Measurements from ENCODE around the gene EPB41.

The EPB41 gene

GRCh38 chr1:28927648-28928313 is 13.4 kb downstream of the EPB41 start:
- Histone ChIP-seq H3K4me3 (ENCODE audit: low read depth, low read length) (no peak overlapping the region), H3K9me3 (ENCODE audit: control insufficient read depth, insufficient read depth, low read depth, low read length) (no peaks in the 10 kb centered on the region), H3K36me3 (ENCODE audit: control insufficient read depth in 2 of 2, insufficient read depth in 1 of 2, low read length in 2 of 2) (no peaks in the 10 kb centered on the region), H3K27ac (ENCODE audit: extremely low read depth, low read depth, low read length) (peak overlapping the region; percentile 65), H3K4me1 (ENCODE audit: control insufficient read depth, insufficient read depth, low read length) (peaks cover 19% of the 10 kb centered on the region)
- CTCF ChIA-PET, result interaction anchor here (0.7 to 1.6 kb wide), 5 partner anchors 14 to 405 kb away, joined by 3 to 6 read pairs (median 3); no protein-coding TSS in a partner anchor
- POLR2A ChIA-PET, result interaction anchor here (1.2 kb wide), 1 partner anchor 14 kb away, joined by 3 read pairs; the partner anchor contains the start of gene EPB41
- no peak for TF ChIP-seq ZNF510 (tag by site-specific recombination; IDR thresholded peaks at IDR 0.05; ENCODE audit: insufficient replicate concordance)
- no peak for TF ChIP-seq ZFP37 (tag by site-specific recombination; IDR thresholded peaks at IDR 0.05)
- no peak for TF ChIP-seq SETDB1 (IDR thresholded peaks at IDR 0.05; ENCODE audit: insufficient read length, low read length)
- TF ChIP-seq OSR2 (tag by site-specific recombination; IDR thresholded peaks at IDR 0.05), result no peak
- TF ChIP-seq ZEB2 (tag by site-specific recombination; IDR thresholded peaks at IDR 0.05), result peak; percentile 29; the same call in 1 of the 2 replicates
- no peak for TF ChIP-seq ZNF202 (tag by site-specific recombination; IDR thresholded peaks at IDR 0.05; ENCODE audit: borderline replicate concordance)
- TF ChIP-seq IKZF3 (tag by site-specific recombination; IDR thresholded peaks at IDR 0.05), result peak; percentile 51
- TF ChIP-seq ZNF529 (tag by site-specific recombination; IDR thresholded peaks at IDR 0.05; ENCODE audit: insufficient replicate concordance), result no peak
- TF ChIP-seq ZFP69B (tag by site-specific recombination; IDR thresholded peaks at IDR 0.05), result no peak
- no peak for TF ChIP-seq ZNF600 (tag by site-specific recombination; IDR thresholded peaks at IDR 0.05)
- TF ChIP-seq ZNF768 (tag by site-specific recombination; IDR thresholded peaks at IDR 0.05), result no peak
- no peak for TF ChIP-seq KLF10 (tag by site-specific recombination; IDR thresholded peaks at IDR 0.05)
- TF ChIP-seq ZNF76 (tag by site-specific recombination; IDR thresholded peaks at IDR 0.05; ENCODE audit: borderline replicate concordance, low read depth), result no peak
- no peak for TF ChIP-seq ZNF19 (tag by site-specific recombination; IDR thresholded peaks at IDR 0.05; ENCODE audit: low read depth)
- TF ChIP-seq, protein P1, sequence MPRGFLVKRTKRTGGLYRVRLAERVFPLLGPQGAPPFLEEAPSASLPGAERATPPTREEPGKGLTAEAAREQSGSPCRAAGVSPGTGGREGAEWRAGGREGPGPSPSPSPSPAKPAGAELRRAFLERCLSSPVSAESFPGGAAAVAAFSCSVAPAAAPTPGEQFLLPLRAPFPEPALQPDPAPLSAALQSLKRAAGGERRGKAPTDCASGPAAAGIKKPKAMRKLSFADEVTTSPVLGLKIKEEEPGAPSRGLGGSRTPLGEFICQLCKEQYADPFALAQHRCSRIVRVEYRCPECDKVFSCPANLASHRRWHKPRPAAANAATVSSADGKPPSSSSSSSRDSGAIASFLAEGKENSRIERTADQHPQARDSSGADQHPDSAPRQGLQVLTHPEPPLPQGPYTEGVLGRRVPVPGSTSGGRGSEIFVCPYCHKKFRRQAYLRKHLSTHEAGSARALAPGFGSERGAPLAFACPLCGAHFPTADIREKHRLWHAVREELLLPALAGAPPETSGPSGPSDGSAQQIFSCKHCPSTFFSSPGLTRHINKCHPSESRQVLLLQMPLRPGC (tag by site-specific recombination; IDR thresholded peaks at IDR 0.05), result no peak
- no peak for TF ChIP-seq KLF7 (tag by site-specific recombination; IDR thresholded peaks at IDR 0.05; ENCODE audit: borderline replicate concordance)
- no peak for TF ChIP-seq ZXDB (tag by site-specific recombination; IDR thresholded peaks at IDR 0.05)
- no peak for TF ChIP-seq BCL11A (tag by site-specific recombination; IDR thresholded peaks at IDR 0.05; ENCODE audit: low read depth)
- no peak for TF ChIP-seq KLF1 (tag by site-specific recombination; IDR thresholded peaks at IDR 0.05)
- no peak for TF ChIP-seq MZF1 (tag by site-specific recombination; IDR thresholded peaks at IDR 0.05; ENCODE audit: borderline replicate concordance)
- TF ChIP-seq, protein P2, sequence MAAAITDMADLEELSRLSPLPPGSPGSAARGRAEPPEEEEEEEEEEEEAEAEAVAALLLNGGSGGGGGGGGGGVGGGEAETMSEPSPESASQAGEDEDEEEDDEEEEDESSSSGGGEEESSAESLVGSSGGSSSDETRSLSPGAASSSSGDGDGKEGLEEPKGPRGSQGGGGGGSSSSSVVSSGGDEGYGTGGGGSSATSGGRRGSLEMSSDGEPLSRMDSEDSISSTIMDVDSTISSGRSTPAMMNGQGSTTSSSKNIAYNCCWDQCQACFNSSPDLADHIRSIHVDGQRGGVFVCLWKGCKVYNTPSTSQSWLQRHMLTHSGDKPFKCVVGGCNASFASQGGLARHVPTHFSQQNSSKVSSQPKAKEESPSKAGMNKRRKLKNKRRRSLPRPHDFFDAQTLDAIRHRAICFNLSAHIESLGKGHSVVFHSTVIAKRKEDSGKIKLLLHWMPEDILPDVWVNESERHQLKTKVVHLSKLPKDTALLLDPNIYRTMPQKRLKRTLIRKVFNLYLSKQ (tag by site-specific recombination; IDR thresholded peaks at IDR 0.05; ENCODE audit: borderline replicate concordance), result no peak
- no peak for TF ChIP-seq ZNF23 (tag by site-specific recombination; IDR thresholded peaks at IDR 0.05; ENCODE audit: borderline replicate concordance)
- no peak for TF ChIP-seq ZNF2 (tag by site-specific recombination; IDR thresholded peaks at IDR 0.05)
- TF ChIP-seq ZNF501 (tag by site-specific recombination; IDR thresholded peaks at IDR 0.05), result no peak
- TF ChIP-seq ZNF585B (tag by site-specific recombination; IDR thresholded peaks at IDR 0.05), result no peak
- no peak for TF ChIP-seq ZNF121 (tag by site-specific recombination; IDR thresholded peaks at IDR 0.05)
- no peak for TF ChIP-seq KLF8 (tag by site-specific recombination; IDR thresholded peaks at IDR 0.05)
- no peak for TF ChIP-seq ZNF777 (tag by site-specific recombination; IDR thresholded peaks at IDR 0.05; ENCODE audit: borderline replicate concordance)
- TF ChIP-seq ZSCAN16 (tag by site-specific recombination; IDR thresholded peaks at IDR 0.05), result no peak
- TF ChIP-seq HOXA7 (CRISPR knock-in tag; IDR thresholded peaks at IDR 0.05; ENCODE audit: borderline replicate concordance), result no peak
- 0 out of 2 replicates have a peak, but pooled peaks have one; percentile 14 for TF ChIP-seq ZIC2 (tag by site-specific recombination; IDR thresholded peaks at IDR 0.05)
- no peak for TF ChIP-seq ZNF776 (tag by site-specific recombination; IDR thresholded peaks at IDR 0.05; ENCODE audit: borderline replicate concordance)
- no peak for TF ChIP-seq ZNF341 (tag by site-specific recombination; IDR thresholded peaks at IDR 0.05; ENCODE audit: low read depth)
- peak; percentile 83 for TF ChIP-seq PRDM1 (tag by site-specific recombination; IDR thresholded peaks at IDR 0.05)
- peak; percentile 64; the same call in 1 of the 2 replicates for TF ChIP-seq ZNF366 (tag by site-specific recombination; conservative IDR thresholded peaks at IDR 0.05)
- TF ChIP-seq ZNF660 (tag by site-specific recombination; IDR thresholded peaks at IDR 0.05), result peak; percentile 65
- no peak for TF ChIP-seq ZNF416 (tag by site-specific recombination; IDR thresholded peaks at IDR 0.05)
- TF ChIP-seq SP7 (tag by site-specific recombination; IDR thresholded peaks at IDR 0.05), result no peak
- no peak for TF ChIP-seq ZNF423 (tag by site-specific recombination; IDR thresholded peaks at IDR 0.05)
- no peak for TF ChIP-seq HOXC10 (CRISPR knock-in tag; IDR thresholded peaks at IDR 0.05)
